Heart left ventricle (tissue), 13 donors: ENCODE measurements around the gene ARSI.

ENCODE experiments used
- CTCF ChIP-seq, 12 donors: fragments of 200-600 bp; sonication (generic) in 4 of 12; IDR thresholded peaks; one replicate each; pipeline versions ENCODE4 v1.5.0 to v1.8.0; 2018 to 2022; ENCODE audit warnings: antibody characterized with exemption in 12 of 12, mild to moderate bottlenecking in 5 of 12
- POLR2A ChIP-seq, 2 donors: fragments of 450-650 bp; IDR thresholded peaks; one replicate each; pipeline ENCODE4 v1.6.1; 2017; ENCODE audit warnings: antibody characterized with exemption in 2 of 2, mild to moderate bottlenecking in 2 of 2, moderate library complexity in 2 of 2
- donor health status: ischemic (EF 13 %, LVEDD 7.1; RV severe dilation, severe dysfunction).
- donor health status: DM: no; HTN: yes; CAD: no.
- donor health status: DM: no; HTN: no; CAD: no.
- donor health status: ischemic (EF 25% LVEDD 6.9; RV normal size, moderate dysfunction).
- donor health status: ischemic (EF 25% LVEDD 5.7; RV mildly dilated, moderate dysfunction).
- donor health status: ischemic (EF 35%, LVEDD 5.7; RV mildly dilated, moderate dysfunction).
- donor health status: nonischemic (EF 11% LVEDD 7.7; RV severe dilation, severe dysfunction).
- donor health status: DM: yes; HTN: yes; CAD: no.
- donor health status: PGD.
- donor health status: ischemic (EF 29% LVEDD 5.4; RV normal size, mild dysfunction).
- donor health status: nonischemic (EF 23%, LVEDD 6.1; RV moderate dilation, normal function).

- TF ChIP-seq CTCF (IDR thresholded peaks at IDR 0.05) (no peak), POLR2A (IDR thresholded peaks at IDR 0.05) (no peak)
Measured at GRCh38 chr5:150293091-150293941, 9.4 kb downstream of the ARSI start.
